ENCODE data around the gene SLCO1C1.

GRCh38 chr12:20798554-20798953 lies 103.4 kb downstream of the SLCO1C1 start:
- TF ChIP-seq CTCF (IDR thresholded peaks at IDR 0.05) (no peak), POLR2A (IDR thresholded peaks at IDR 0.05) (no peak)
